Upper lobe of right lung (tissue), 1 donor: ENCODE data around the gene NXNL2. TPM values are rescaled to one million over a fixed set of nuclear protein-coding genes. Genes with fewer than 3 reads are reported as not detected.

Source experiments
- ATAC-seq: fragments of 200-7000 bp; cut with Tn5 transposase; one replicate; pipeline ENCODE4 v1.9.1; 2020; ENCODE audit warnings: mild to moderate bottlenecking, moderate library complexity
- DNase-seq: peaks from one replicate; pipeline ENCODE4 v3.0.0-alpha.2; 2020
- H3K27ac ChIP-seq: fragments of 200-600 bp; one replicate; pipeline ENCODE4 v1.8.0; 2022
- H3K27me3 ChIP-seq: fragments of 200-600 bp; one replicate; pipeline ENCODE4 v1.8.0; 2022; ENCODE audit warnings: mild to moderate bottlenecking
- H3K36me3 ChIP-seq: fragments of 200-600 bp; one replicate; pipeline ENCODE4 v1.8.0; 2022
- H3K4me1 ChIP-seq: fragments of 200-600 bp; one replicate; pipeline ENCODE4 v1.8.0; 2022
- H3K4me3 ChIP-seq: fragments of 200-600 bp; one replicate; pipeline ENCODE4 v1.8.0; 2022; ENCODE audit warnings: mild to moderate bottlenecking
- H3K9me3 ChIP-seq: fragments of 200-600 bp; one replicate; pipeline ENCODE4 v1.8.0; 2022
- intact Hi-C: fragments of 100-400 bp; cut with DNase I; formaldehyde crosslinking; loops from one replicate; pipeline ENCODE4 v1.11.0; 2022
- total RNA-seq: library from RNA; stranded (reverse); fragmentation: NEBNext Ultra II Directional; extraction: Animal tissue kit (Norgen Biotek cat#: 25700); gene quantifications from one replicate; pipeline ENCODE4 v1.2.1, GENCODE V29; 2021
- TF ChIP-seq, protein P1 (sequence below): fragments of 200-600 bp; IDR thresholded peaks from one replicate; pipeline ENCODE4 v1.8.0; 2022; ENCODE audit warnings: antibody characterized with exemption
- donor health status: DM: no; HTN: yes; CAD: no; lungs with severe emphysema.

Gene NXNL2
- total RNA-seq, 1 donor from 2014 or later = not detected

DNA sequence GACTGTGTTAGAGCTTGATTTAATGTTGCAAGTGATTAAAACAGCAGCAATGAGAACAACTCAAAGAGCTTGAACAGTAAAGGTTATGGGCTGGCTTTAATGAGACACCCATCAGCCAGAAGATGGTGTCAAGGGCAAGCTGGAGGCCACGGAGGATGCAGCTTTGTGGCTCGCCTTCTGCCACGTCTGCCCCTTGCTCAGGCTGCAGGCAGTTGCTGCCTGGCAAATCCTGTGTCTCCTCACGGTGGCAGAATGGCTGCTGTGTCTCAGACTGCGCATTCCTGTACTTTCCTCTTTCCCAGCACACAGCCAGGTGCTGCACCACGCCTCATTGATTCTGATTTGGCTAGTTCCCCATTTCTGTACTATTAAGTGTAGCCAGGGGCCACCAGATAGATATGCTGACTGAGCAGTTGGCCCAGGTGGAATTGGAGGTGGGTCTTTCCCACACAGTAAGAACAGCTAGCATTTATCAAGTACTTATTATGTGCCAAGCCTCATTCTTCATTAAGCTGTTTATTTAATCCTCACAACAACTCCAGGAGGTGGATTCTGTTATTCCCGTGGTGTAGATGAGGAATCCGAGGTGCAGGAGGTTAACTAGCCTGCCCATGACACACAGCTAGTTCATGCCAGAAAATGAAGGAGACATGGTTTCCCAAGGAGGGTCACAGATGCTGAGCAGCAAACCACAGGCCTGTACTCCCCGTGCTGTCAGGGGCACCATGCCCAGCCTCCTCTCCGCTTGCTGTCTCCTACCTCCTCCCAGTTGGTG is 3.5 kb downstream of the NXNL2 start:
- TF ChIP-seq, protein P1, sequence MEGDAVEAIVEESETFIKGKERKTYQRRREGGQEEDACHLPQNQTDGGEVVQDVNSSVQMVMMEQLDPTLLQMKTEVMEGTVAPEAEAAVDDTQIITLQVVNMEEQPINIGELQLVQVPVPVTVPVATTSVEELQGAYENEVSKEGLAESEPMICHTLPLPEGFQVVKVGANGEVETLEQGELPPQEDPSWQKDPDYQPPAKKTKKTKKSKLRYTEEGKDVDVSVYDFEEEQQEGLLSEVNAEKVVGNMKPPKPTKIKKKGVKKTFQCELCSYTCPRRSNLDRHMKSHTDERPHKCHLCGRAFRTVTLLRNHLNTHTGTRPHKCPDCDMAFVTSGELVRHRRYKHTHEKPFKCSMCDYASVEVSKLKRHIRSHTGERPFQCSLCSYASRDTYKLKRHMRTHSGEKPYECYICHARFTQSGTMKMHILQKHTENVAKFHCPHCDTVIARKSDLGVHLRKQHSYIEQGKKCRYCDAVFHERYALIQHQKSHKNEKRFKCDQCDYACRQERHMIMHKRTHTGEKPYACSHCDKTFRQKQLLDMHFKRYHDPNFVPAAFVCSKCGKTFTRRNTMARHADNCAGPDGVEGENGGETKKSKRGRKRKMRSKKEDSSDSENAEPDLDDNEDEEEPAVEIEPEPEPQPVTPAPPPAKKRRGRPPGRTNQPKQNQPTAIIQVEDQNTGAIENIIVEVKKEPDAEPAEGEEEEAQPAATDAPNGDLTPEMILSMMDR = no peak
- H3K9me3 ChIP-seq = no peaks in the 10 kb centered on the region
- peaks cover 14% of the 10 kb centered on the region for H3K4me1 ChIP-seq
- no peak overlapping the region for H3K27ac ChIP-seq
- DNase-seq (no peak), ATAC-seq (no peak)
- peaks cover 12% of the 10 kb centered on the region for H3K27me3 ChIP-seq
- intact Hi-C loops = no loop called here
- H3K36me3 ChIP-seq = no peaks in the 10 kb centered on the region
- no peak overlapping the region for H3K4me3 ChIP-seq

DNA sequence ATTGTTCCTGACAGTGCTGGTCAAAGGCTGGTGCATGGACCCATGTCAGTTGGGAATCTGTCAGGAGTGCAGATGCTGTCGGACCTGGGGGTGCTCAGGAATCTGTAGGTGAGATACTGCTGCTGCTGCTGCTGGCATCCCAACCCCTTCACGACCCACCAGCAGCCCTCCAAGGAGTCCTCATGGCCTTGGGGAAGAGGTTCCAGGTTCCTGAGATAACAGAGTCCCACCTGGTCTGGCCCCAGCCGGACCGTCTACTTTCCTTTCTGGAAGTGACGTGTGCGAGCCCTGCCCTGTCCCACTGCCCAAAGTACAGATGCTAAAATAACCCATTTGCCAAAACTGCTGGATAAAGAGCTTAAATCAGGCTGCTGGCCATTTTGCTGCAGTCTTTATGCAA is 4.3 kb downstream of the NXNL2 start:
- no peak for DNase-seq
- no peak overlapping the region for H3K27ac ChIP-seq
- H3K4me3 ChIP-seq = no peak overlapping the region
- peaks cover 14% of the 10 kb centered on the region for H3K4me1 ChIP-seq
- ATAC-seq = no peak
- H3K9me3 ChIP-seq = no peaks in the 10 kb centered on the region
- TF ChIP-seq, protein P1 = no peak
- intact Hi-C loops = no loop called here
- peaks cover 12% of the 10 kb centered on the region for H3K27me3 ChIP-seq
- H3K36me3 ChIP-seq = no peaks in the 10 kb centered on the region

DNA sequence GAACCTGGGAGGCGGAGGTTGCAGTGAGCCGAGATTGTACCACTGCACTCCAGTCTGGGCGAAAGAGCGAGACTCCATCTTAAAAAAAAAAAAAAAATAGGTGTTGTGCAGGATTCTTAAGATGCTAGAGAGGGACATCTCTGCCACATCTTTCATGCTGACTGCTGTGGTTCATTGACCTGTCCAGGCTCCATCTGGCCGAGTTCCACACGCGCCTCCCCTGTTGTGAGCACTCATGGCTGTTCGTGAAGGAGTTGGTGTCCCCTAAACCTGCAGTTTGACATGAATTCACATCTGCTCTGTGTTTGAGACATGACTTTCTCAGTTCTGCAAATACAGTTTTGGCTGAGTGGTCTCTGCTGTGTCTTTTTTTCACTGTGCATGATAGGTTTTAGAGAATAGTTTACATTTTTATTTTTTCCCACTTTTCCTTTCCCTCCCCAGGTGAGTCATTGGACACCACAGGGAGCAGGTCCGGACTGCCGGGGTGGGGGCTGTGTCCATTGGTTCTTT is 5.3 kb downstream of the NXNL2 start:
- H3K9me3 ChIP-seq = no peaks in the 10 kb centered on the region
- no peak overlapping the region for H3K4me3 ChIP-seq
- intact Hi-C loops = no loop called here
- peaks cover 12% of the 10 kb centered on the region for H3K27me3 ChIP-seq
- TF ChIP-seq, protein P1 = no peak
- no peak overlapping the region for H3K27ac ChIP-seq
- ATAC-seq (no peak), DNase-seq (no peak)
- peaks cover 11% of the 10 kb centered on the region for H3K4me1 ChIP-seq
- H3K36me3 ChIP-seq = no peaks in the 10 kb centered on the region

DNA sequence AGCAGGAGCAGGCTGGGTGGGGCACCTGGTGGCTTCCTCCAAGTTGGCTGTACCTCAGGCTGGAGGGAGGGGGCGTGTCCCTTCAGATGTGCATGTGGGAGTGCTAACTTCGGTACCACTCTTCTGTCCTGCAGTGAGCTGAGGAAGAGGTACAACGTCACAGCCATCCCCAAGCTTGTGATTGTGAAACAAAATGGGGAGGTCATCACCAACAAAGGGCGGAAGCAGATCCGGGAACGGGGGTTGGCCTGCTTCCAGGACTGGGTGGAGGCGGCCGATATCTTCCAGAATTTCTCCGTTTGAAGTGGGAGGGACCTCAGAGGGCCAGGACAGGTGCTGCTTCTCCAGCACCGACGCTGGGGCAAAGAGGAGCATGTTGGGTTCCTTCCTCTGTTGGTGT is 9.3 kb downstream of the NXNL2 start:
- no peak for ATAC-seq
- TF ChIP-seq, protein P1 = no peak
- intact Hi-C loops = no loop called here
- no peaks in the 10 kb centered on the region for H3K36me3 ChIP-seq
- H3K27me3 ChIP-seq = no peaks in the 10 kb centered on the region
- H3K4me1 ChIP-seq = no peaks in the 10 kb centered on the region
- H3K9me3 ChIP-seq = no peaks in the 10 kb centered on the region
- DNase-seq = no peak
- no peak overlapping the region for H3K27ac ChIP-seq
- H3K4me3 ChIP-seq = no peak overlapping the region

DNA sequence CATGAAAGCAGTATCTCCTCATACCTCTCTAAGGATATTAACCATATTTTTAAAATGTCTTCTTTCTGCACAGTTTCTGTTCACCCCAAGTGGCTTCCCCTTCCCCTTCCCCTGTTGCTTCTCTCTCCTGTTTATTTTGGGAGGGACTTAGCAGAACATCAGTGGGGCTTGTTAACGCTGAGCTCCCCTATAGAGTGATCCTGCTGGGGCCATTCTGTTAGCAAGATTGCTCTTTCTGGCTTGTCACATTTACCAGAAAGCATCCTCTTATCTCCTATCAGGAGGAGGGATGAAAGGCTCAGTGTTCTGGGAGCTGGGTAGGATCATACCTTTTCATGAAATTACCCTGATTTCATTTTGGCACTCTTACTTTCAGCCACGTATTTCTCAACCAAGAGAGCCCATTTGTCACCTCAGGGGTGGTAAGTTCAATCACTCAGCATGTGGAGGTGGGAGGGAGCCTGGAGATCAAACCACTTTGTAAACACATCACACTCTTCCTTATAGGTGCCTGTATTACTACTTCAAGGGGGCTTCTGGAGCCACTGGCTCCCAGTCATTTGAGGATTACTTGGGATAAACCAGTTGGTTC is 16.7 kb downstream of the NXNL2 start:
- H3K27me3 ChIP-seq = no peaks in the 10 kb centered on the region
- TF ChIP-seq, protein P1 = no peak
- no peaks in the 10 kb centered on the region for H3K9me3 ChIP-seq
- DNase-seq (no peak), ATAC-seq (no peak)
- intact Hi-C loops = no loop called here
- no peak overlapping the region for H3K4me3 ChIP-seq
- H3K27ac ChIP-seq = no peak overlapping the region
- H3K36me3 ChIP-seq = no peaks in the 10 kb centered on the region
- no peaks in the 10 kb centered on the region for H3K4me1 ChIP-seq
